ENCODE data around the gene ZNF524.

- TF ChIP-seq POLR2AphosphoS5 (IDR thresholded peaks at IDR 0.05): no peak
- no peak for TF ChIP-seq POLR2A (IDR thresholded peaks at IDR 0.05)
- no peak for TF ChIP-seq CTCF (IDR thresholded peaks at IDR 0.05)
- TF ChIP-seq EP300 (IDR thresholded peaks at IDR 0.05): no peak
Observed at GRCh38 chr19:55596304-55596703, 3.8 kb upstream of the ZNF524 start.
